C4-2B (cell line): ENCODE results near the gene LRBA.

ENCODE experiments used
- H3K27ac ChIP-seq: fragments of 450-650 bp; 2 replicates; pipeline ENCODE4 v1.5.1; 2017
- ZFX ChIP-seq: fragments of 450-650 bp; IDR thresholded peaks from 2 replicates; pipeline ENCODE4 v1.6.1; 2017
- TF ChIP-seq, protein P1 (sequence below): fragments of 450-650 bp; conservative IDR thresholded peaks from 2 replicates; pipeline ENCODE4 v1.5.1; 2017; ENCODE audit warnings: mild to moderate bottlenecking

The LRBA gene

DNA sequence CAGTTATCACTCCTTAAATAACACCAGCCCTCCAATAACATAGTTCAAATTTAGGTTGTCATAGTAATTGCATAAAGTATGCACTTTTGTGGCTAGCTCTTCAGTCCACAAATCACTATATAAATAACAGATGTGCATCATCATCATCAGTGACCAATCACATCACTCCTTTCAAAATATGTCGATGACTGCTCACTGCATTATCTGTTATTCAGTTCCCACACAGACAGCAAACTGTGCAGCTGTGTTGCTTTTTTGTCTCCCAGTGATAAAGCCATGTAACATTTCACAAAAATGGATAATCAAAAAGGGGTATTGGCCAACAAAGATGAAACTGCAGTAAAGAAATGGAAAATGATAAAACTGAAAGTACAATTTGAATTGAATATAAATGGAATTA lies 731.4 kb downstream of the LRBA start:
- TF ChIP-seq, protein P1, sequence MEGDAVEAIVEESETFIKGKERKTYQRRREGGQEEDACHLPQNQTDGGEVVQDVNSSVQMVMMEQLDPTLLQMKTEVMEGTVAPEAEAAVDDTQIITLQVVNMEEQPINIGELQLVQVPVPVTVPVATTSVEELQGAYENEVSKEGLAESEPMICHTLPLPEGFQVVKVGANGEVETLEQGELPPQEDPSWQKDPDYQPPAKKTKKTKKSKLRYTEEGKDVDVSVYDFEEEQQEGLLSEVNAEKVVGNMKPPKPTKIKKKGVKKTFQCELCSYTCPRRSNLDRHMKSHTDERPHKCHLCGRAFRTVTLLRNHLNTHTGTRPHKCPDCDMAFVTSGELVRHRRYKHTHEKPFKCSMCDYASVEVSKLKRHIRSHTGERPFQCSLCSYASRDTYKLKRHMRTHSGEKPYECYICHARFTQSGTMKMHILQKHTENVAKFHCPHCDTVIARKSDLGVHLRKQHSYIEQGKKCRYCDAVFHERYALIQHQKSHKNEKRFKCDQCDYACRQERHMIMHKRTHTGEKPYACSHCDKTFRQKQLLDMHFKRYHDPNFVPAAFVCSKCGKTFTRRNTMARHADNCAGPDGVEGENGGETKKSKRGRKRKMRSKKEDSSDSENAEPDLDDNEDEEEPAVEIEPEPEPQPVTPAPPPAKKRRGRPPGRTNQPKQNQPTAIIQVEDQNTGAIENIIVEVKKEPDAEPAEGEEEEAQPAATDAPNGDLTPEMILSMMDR: no peak
- no peak for TF ChIP-seq ZFX
- no peak overlapping the region for H3K27ac ChIP-seq

DNA sequence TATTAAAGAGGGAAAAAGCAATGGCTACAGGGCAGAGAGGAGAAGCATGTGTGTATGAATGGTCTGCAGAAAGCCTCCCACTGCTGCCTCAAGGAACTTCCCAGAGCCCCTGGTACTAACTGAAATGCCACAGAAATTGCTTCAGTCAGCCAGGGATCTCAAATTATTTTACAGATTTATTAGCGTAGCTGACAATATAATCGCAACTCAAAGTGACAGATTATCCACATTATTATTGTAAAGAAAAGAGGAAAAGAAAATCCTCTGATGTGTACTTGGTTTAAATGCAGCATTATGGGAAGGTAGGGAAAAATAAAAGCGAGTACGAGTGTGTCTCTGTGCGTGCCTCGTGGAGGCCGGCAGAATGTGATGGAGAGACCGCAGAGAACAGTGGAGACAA lies 734.1 kb downstream of the LRBA start:
- no peak overlapping the region for H3K27ac ChIP-seq
- TF ChIP-seq, protein P1: no peak
- no peak for TF ChIP-seq ZFX

DNA sequence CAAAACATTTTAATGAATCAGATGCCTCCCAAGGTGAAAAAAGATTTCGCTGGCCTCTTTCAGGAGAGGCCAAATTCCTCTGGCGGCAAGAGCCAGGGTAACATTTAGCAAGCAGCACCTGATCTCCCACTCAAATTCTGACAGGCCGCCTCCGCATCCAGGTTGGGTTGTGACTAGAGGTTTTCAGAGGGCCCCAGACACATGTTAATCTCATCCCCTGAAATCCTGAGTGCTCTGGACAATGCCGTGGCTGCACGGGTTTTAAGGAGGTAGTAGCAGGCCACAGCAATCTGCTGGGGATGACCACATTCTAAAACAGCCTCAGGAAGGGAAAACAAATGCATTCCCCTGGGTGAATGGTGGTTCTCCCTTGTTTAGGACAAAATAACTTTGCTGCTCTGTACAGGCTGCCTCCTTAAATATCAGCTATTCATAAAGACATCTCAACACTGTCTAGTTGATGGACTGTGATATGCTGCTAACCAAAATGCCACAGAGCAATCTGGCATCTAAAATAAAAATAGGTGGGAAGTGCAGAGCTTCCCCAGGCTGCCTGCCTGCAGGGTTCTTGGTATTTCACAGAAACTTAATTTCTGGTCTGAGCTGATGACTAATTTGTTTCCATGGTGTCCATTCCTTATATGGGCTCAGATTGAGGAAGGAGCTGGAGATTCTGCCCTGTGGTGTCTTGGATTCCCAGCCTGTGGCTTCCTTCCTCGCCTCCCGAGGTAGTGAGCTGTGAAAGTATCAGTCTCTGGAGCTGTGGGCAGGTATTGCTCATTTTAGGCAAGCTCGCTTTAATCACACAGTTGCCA lies 734.8 kb downstream of the LRBA start:
- no peak for TF ChIP-seq ZFX
- H3K27ac ChIP-seq: no peak overlapping the region

DNA sequence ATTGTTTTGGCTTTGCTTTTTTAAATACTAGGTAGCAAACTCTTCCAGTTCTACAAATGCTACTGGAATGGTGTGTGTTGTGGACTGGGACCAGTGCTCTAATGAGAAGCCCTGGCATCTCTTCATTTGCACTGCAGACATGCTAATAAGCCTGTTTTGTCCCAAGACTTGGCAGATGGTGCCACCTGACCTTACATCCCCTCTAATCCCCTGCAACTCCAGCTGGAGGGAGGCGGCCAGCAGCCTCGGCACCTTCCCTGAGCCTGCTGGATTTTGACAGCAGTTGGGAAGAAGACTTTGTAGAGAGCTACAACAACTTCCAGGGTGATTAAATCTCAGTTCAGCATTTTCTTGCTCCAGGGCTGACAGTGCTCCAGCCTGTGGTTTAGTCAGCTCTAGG lies 736.9 kb downstream of the LRBA start:
- H3K27ac ChIP-seq: no peak overlapping the region
- TF ChIP-seq ZFX: no peak
- TF ChIP-seq, protein P1: no peak

DNA sequence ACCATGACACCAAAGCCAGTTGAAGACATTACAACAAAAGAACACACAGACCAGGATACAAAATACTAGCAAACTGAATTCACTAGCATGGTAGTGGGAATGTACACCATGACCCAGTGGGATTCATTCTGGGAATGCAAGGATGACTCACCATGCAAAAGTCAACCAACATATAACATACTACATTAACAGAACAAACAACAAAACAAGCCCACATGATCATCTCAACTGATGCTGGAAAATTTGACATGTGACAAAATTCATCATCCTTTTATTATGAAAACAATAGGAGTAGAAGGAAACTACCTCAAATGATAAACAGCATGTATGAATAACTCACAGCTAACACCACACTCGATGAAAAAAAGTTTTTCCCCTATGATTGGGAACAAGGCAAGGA lies 746.6 kb downstream of the LRBA start:
- no peak for TF ChIP-seq ZFX
- TF ChIP-seq, protein P1: no peak
- H3K27ac ChIP-seq: no peak overlapping the region

DNA sequence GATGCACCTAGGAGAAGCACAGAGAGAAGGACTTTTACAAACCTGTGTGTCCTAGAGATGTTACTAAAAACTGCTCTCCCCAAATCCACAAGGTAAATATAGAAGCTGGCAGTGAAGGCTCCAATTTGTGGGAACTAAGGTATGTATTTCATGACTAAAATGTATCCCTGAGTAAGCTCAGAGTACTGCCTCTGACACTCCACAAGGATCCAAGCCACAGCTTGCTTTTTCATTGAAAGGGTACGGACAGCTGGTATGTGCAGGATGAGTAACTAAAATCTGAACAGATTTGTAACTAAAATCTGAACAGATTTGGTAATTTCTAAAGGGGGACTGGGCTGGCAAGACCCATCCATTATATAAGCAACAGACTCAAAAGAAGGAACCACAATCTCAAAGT lies 749.3 kb downstream of the LRBA start:
- no peak for TF ChIP-seq ZFX
- TF ChIP-seq, protein P1: no peak
- no peak overlapping the region for H3K27ac ChIP-seq

DNA sequence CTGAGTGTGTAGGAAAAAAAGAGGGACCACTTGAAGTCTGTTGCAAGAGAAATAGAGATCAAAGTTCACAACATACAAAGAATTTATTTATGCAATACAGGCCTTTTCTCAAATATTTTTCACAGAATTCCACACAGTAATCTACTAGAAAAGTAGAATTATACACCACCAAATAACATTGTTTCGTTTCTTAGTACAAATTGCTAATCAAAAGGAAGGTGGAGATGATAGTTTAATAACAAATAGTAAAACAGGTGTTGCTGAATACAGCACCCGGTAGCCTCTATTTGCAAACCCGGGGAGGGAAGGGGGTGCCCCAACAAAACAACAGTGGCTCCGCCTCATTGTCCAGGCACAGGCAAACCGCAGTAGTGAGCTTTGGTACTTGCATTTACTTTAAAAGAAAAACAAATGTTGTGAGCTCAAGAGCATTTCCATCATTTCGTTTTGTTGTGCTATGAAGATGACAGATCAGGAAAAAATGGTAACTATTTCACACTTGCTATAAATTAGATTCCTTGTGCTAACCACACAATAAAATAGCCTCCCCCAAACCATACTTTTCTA lies 750.4 kb downstream of the LRBA start:
- H3K27ac ChIP-seq: no peak overlapping the region
- TF ChIP-seq, protein P1: no peak
- TF ChIP-seq ZFX: no peak

DNA sequence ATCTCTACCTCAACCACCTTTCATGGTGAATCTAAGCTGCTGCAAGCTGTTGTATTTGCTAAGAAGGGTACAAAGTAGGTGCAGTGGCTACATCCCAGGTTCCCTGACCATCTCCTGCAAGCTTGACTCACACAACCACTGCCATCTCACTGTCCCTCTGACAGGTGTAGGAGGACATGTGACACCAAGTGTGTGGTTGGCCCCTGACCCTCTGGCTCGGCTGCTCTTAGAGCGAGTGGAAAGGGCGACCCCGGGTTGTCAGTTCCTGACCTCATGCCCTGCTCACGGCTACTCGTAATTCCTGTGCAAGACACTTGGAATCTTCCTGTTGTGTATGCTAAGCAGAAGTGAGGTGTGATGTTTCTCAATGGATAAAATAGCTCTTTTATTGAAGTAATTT lies 752.5 kb downstream of the LRBA start:
- TF ChIP-seq ZFX: no peak
- TF ChIP-seq, protein P1: no peak
- H3K27ac ChIP-seq: no peak overlapping the region
